OCI-LY7 (cell line): ENCODE measurements around the gene UHRF1.

Experiments
- EZH2phosphoT487 ChIP-seq: fragments of 200-600 bp; sonication (generic); IDR thresholded peaks from 2 replicates; pipeline ENCODE4 v1.6.1; 2018; ENCODE audit warnings: low read depth, borderline replicate concordance, mild to moderate bottlenecking, mixed run types, antibody characterized with exemption, low read length, moderate library complexity, mixed read lengths
- TF ChIP-seq, protein P1 (sequence below): fragments of 200-600 bp; sonication (generic); conservative IDR thresholded peaks from 2 replicates; pipeline ENCODE4 v1.5.1; 2014; ENCODE audit warnings: mild to moderate bottlenecking, antibody characterized with exemption, low read length, moderate library complexity, mixed read lengths

DNA sequence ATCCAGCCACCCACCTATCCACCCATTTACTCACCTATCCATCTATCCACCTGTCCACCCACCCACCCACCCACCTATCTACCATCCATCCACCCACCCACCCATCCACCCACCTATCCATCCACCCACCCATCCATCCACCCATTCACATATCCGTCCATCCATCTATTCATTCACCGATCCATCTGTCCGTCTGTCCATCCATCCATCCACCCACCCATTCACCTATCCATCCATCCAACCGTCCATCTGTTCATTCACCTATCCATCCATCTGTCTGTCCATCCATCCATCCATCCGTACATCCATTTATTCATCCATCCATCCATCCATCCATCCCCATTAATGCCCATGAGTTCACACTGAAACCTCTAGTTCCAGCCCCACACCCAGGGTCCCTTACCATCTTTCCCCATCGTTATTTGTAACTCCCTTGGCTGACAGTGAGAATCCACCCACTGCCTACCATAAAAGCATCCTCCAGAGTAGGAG lies 90.9 kb downstream of the UHRF1 start:
- TF ChIP-seq, protein P1, sequence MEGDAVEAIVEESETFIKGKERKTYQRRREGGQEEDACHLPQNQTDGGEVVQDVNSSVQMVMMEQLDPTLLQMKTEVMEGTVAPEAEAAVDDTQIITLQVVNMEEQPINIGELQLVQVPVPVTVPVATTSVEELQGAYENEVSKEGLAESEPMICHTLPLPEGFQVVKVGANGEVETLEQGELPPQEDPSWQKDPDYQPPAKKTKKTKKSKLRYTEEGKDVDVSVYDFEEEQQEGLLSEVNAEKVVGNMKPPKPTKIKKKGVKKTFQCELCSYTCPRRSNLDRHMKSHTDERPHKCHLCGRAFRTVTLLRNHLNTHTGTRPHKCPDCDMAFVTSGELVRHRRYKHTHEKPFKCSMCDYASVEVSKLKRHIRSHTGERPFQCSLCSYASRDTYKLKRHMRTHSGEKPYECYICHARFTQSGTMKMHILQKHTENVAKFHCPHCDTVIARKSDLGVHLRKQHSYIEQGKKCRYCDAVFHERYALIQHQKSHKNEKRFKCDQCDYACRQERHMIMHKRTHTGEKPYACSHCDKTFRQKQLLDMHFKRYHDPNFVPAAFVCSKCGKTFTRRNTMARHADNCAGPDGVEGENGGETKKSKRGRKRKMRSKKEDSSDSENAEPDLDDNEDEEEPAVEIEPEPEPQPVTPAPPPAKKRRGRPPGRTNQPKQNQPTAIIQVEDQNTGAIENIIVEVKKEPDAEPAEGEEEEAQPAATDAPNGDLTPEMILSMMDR = no peak
- TF ChIP-seq EZH2phosphoT487 = no peak
